IMR-90 (cell line): ENCODE results near the gene SPHK1. TPM values are rescaled to one million over a fixed set of nuclear protein-coding genes. Genes with fewer than 3 reads are reported as not detected.

ENCODE experiments used
- ATAC-seq: fragments of 200-7000 bp; cut with Tn5 transposase; 2 replicates; pipeline ENCODE4 v1.9.1; 2020; ENCODE audit warnings: low read depth, mild to moderate bottlenecking, moderate library complexity
- BruUV-seq: library from RNA; stranded (reverse); fragments of 400-500 nt; replicated peaks from 2 replicates; lab custom pipeline; 2021; lab: Mats Ljungman, UMichigan
- CTCF ChIA-PET: fragments of 300-600 bp; formaldehyde crosslinking; extraction: SDS; loops from one replicate; lab custom pipeline; 2021; ENCODE audit warnings: antibody characterized with exemption; lab: Yijun Ruan, JAX
- POLR2A ChIA-PET: fragments of 300-600 bp; sonication (Branson Sonifier 250); formaldehyde crosslinking; loops from one replicate; lab custom pipeline; 2022; ENCODE audit warnings: antibody characterized with exemption; ENCODE audit not compliant: unreplicated experiment; lab: Charles Lee
- DNase-seq: peaks from one replicate; pipeline ENCODE4 v3.0.0; 2013
- H2AFZ ChIP-seq: replicated peaks from 2 replicates; pipeline ENCODE3; 2013; ENCODE audit warnings: low read length, mild to moderate bottlenecking; ENCODE audit not compliant: poor library complexity
- H2AK5ac ChIP-seq: 2 replicates; pipeline ENCODE4 v1.6.1; 2013; ENCODE audit warnings: low read depth, low read length, inconsistent platforms
- H2AK9ac ChIP-seq: replicated peaks from 2 replicates; pipeline ENCODE3; 2013; ENCODE audit warnings: mild to moderate bottlenecking, low read depth, low read length, moderate library complexity; ENCODE audit not compliant: poor library complexity
- H2BK120ac ChIP-seq: 2 replicates; pipeline ENCODE4 v1.6.1; 2013; ENCODE audit warnings: low read depth, low read length, inconsistent platforms
- H2BK15ac ChIP-seq: 3 replicates; pipeline ENCODE4 v1.6.1; 2013; ENCODE audit warnings: low read depth, low read length, inconsistent platforms
- H2BK20ac ChIP-seq: 2 replicates; pipeline ENCODE4 v1.6.1; 2013; ENCODE audit warnings: low read depth, mild to moderate bottlenecking, inconsistent platforms, low read length, moderate library complexity
- H2BK5ac ChIP-seq: 2 replicates; pipeline ENCODE4 v1.6.1; 2013; ENCODE audit warnings: mild to moderate bottlenecking, low read depth, low read length, inconsistent platforms; ENCODE audit not compliant: poor library complexity, severe bottlenecking
- H3K14ac ChIP-seq: replicated peaks from 2 replicates; pipeline ENCODE4 v1.6.1; 2013; ENCODE audit warnings: low read depth, low read length, inconsistent platforms
- H3K18ac ChIP-seq: 2 replicates; pipeline ENCODE4 v1.6.1; 2013; ENCODE audit warnings: low read depth, low read length, control low read depth
- H3K23ac ChIP-seq: 2 replicates; pipeline ENCODE4 v1.6.1; 2013; ENCODE audit warnings: low read depth, low read length, inconsistent platforms
- H3K27ac ChIP-seq: 2 replicates; pipeline ENCODE4 v1.5.1; 2013; ENCODE audit warnings: mild to moderate bottlenecking, control low read depth, low read length; ENCODE audit not compliant: insufficient read depth
- H3K27me3 ChIP-seq: 2 replicates; pipeline ENCODE4 v1.6.1; 2013; ENCODE audit warnings: low read length; ENCODE audit not compliant: control insufficient read depth, insufficient read depth
- H3K36me3 ChIP-seq: 2 replicates; pipeline ENCODE4 v1.6.1; 2013; ENCODE audit warnings: low read length, mixed read lengths; ENCODE audit not compliant: control insufficient read depth, insufficient read depth
- H3K4ac ChIP-seq: 2 replicates; pipeline ENCODE4 v1.6.1; 2013; ENCODE audit warnings: low read depth, low read length, inconsistent platforms
- H3K4me1 ChIP-seq: 2 replicates; pipeline ENCODE4 v1.6.1; 2013; ENCODE audit warnings: low read length, mixed read lengths; ENCODE audit not compliant: control insufficient read depth, insufficient read depth
- H3K4me2 ChIP-seq: 2 replicates; pipeline ENCODE4 v1.6.1; 2013; ENCODE audit warnings: low read depth, mild to moderate bottlenecking, control low read depth, low read length, moderate library complexity
- H3K4me3 ChIP-seq: 2 replicates; pipeline ENCODE4 v1.5.1; 2013; ENCODE audit warnings: low read depth, mild to moderate bottlenecking, control low read depth, low read length, moderate library complexity; ENCODE audit not compliant: insufficient read depth
- H3K56ac ChIP-seq: 2 replicates; pipeline ENCODE4 v1.6.1; 2013; ENCODE audit warnings: low read length, inconsistent platforms; ENCODE audit not compliant: insufficient read depth; ENCODE audit errors: extremely low read depth
- H3K79me1 ChIP-seq, 2 experiments: 2 replicates each; pipeline ENCODE4 v1.6.1; 2013; ENCODE audit warnings: low read length in 2 of 2, inconsistent platforms in 1 of 2, low read depth in 1 of 2
- H3K9ac ChIP-seq: 2 replicates; pipeline ENCODE4 v1.6.1; 2013; ENCODE audit warnings: low read depth, low read length, control low read depth
- H3K9me1 ChIP-seq: 2 replicates; pipeline ENCODE4 v1.6.1; 2013; ENCODE audit warnings: low read length, inconsistent platforms; ENCODE audit not compliant: insufficient read depth
- H3K9me3 ChIP-seq: 2 replicates; pipeline ENCODE4 v1.6.1; 2013; ENCODE audit warnings: low read length; ENCODE audit not compliant: control insufficient read depth, insufficient read depth
- H4K20me1 ChIP-seq: 2 replicates; pipeline ENCODE4 v1.6.1; 2013; ENCODE audit warnings: low read length, inconsistent platforms; ENCODE audit not compliant: insufficient read depth
- H4K5ac ChIP-seq: 2 replicates; pipeline ENCODE4 v1.6.1; 2013; ENCODE audit warnings: mild to moderate bottlenecking, low read depth, low read length, control low read depth
- H4K8ac ChIP-seq, 2 experiments: 2 replicates each; pipeline ENCODE4 v1.6.1; 2013; ENCODE audit warnings: low read depth in 2 of 2, low read length in 2 of 2, control low read depth in 1 of 2, inconsistent platforms in 1 of 2
- H4K91ac ChIP-seq: 2 replicates; pipeline ENCODE4 v1.6.1; 2013; ENCODE audit warnings: low read depth, low read length, inconsistent platforms; ENCODE audit not compliant: insufficient read depth
- CHD1 ChIP-seq: IDR thresholded peaks from 2 replicates; pipeline ENCODE4 v1.6.1; 2012; ENCODE audit warnings: low read depth, low read length, improper control_type of control experiment
- FOS ChIP-seq: fragments of 150-350 bp; IDR thresholded peaks from 2 replicates; pipeline ENCODE4 v1.6.1; 2016; ENCODE audit warnings: low read depth, low read length
- MAFK ChIP-seq: IDR thresholded peaks from 2 replicates; pipeline ENCODE4 v1.6.1; 2012; ENCODE audit warnings: low read depth, low read length, improper control_type of control experiment
- NFE2L2 ChIP-seq: fragments of 150-350 bp; IDR thresholded peaks from 2 replicates; pipeline ENCODE4 v1.6.1; 2016; ENCODE audit warnings: low read depth, mild to moderate bottlenecking, low read length
- RCOR1 ChIP-seq: IDR thresholded peaks from 2 replicates; pipeline ENCODE4 v1.6.1; 2012; ENCODE audit warnings: mild to moderate bottlenecking, low read length, improper control_type of control experiment; ENCODE audit not compliant: insufficient replicate concordance
- SMC3 ChIP-seq: fragments of 150-350 bp; IDR thresholded peaks from 2 replicates; pipeline ENCODE4 v1.6.1; 2016; ENCODE audit warnings: low read depth, mild to moderate bottlenecking, antibody characterized with exemption, low read length, moderate library complexity
- WGBS, 2 experiments: methylation state at CpG; one replicate each; pipeline versions ENCODE4 v1.1.5 to v1.1.7; 2013; ENCODE audit warnings: missing lambda C conversion rate in 2 of 2; ENCODE audit not compliant: insufficient read length in 1 of 2; ENCODE audit errors: extremely low coverage in 2 of 2; 5-methylcytosine and 5-hydroxymethylcytosine counted together
- dilution Hi-C: fragments of 300-500 bp; cut with HindIII; formaldehyde crosslinking; loops from one replicate; pipeline ENCODE4 v1.14.3; 2018; ENCODE audit warnings: low sequenced_read_pairs; ENCODE audit not compliant: unreplicated experiment
- in situ Hi-C: fragments of 300-500 bp; cut with MboI; formaldehyde crosslinking; loops from 3 replicates; pipeline ENCODE4 v1.14.3; 2019; ENCODE audit warnings: low sequenced_read_pairs, inconsistent platforms, mixed read lengths
- intact Hi-C: fragments of 100-400 bp; cut with micrococcal nuclease; formaldehyde crosslinking; loops from 2 replicates; pipeline ENCODE4 v1.10.0; 2022
- polyA plus RNA-seq, 3 experiments: library from polyadenylated mRNA; depleted of rRNA; stranded (reverse); fragments of >200 nt; gene quantifications; 2 replicates each; pipeline ENCODE4 v1.2.3, GENCODE V29; 2012; ENCODE audit warnings: low replicate concordance in 1 of 3
- total RNA-seq: library from RNA; depleted of rRNA; stranded (reverse); fragments of >200 nt; gene quantifications from 2 replicates; pipeline ENCODE4 v1.2.3, GENCODE V29; 2012

The SPHK1 gene
- total and polyA plus RNA-seq, 2 of the 4 experiments (the other 2 are of a cell fraction) = 44.4 to 82.7 TPM

DNA sequence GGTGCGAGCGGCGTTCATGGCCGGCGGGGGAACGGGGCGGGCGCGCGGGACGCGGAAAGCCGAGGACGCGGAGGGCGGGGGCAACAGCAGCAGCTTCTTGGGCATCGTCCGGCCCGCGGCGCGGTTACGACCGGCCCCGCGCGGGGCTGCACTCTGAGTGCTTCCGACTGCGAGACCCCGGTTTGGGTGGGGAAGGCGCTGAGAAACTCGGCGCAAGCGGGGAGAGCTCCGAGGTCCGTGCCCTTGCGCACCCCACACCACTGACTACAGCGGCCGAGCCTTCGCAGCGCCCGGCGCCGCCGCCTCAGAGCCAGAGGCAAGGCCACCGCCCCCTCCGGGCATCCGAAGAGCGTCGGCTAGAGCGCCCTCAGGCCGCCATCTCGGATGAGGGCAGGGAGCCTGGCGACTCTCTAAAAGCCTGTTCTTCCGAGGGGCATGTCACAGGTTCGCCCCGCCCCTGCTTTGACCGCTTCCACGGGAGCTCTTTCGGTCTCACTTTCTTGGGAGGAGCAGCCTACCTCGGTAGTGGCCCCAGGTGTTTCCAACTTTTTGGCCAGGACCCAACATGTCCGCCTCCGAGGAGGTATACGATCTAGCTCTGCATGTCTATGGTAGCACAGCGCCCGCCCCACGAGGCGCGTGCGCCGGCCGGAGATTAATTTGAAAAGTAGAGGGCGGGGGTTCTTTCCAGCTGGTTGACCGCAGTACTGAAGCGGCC lies 30.7 kb upstream of the SPHK1 start, which contains the start of gene PRPSAP1 (continued):
- TF ChIP-seq RCOR1 (no peak), CHD1 (no peak; the same call in 1 of the 2 replicates), FOS (no peak)

DNA sequence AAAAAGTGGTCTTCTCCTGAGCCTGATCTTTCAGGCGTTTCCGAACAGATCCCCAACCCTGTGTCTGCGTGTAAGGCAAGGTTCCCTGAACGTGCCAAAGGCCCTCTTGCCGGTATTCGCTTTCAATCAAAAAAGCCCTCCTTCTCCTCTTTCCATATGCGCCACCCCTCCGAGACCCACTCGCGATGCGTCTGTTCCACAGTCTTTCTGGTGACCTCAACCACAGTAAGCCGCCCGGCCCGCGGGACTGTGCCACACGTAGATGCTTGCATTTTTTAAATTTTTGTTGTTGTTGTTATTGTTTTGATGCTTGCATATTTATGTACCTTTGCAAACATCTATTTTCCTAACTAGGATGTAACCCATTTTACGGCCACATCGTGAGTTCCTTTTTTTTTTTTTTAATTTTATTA lies 30.1 kb upstream of the SPHK1 start:
- peak overlapping the region; percentile 59; the same call in 1 of the 3 replicates for H2BK15ac ChIP-seq
- H3K79me1 ChIP-seq = peaks cover 4 to 31% of the 10 kb centered on the region in 2 experiments; a peak in 3 of 4 replicates
- peak overlapping the region; percentile 85 for H3K4me3 ChIP-seq
- H2BK120ac ChIP-seq = peak overlapping the region; percentile 17; the same call in 1 of the 2 replicates
- ChIA-PET POLR2A (no interaction called here), CTCF (interaction anchor here (0.6 to 1.5 kb wide), 3 partner anchors 15 to 39 kb away, joined by 3 to 4 read pairs (median 3); no protein-coding TSS in a partner anchor)
- peak overlapping the region; percentile 66 for H3K9ac ChIP-seq
- no peak for ATAC-seq
- no TSS peak for BruUV-seq
- no peaks in the 10 kb centered on the region for H3K9me1 ChIP-seq
- peak overlapping the region; percentile 59 for H3K4ac ChIP-seq
- H3K36me3 ChIP-seq = no peaks in the 10 kb centered on the region
- peak overlapping the region; percentile 61; the same call in 1 of the 2 replicates for H3K23ac ChIP-seq
- H3K27ac ChIP-seq = peak overlapping the region; percentile 60
- no peak overlapping the region for H2AK5ac ChIP-seq
- H4K8ac ChIP-seq = peak overlapping the region; percentile 87 to 93
- H2BK20ac ChIP-seq = no peak overlapping the region
- in situ Hi-C loops (no loop called here), intact Hi-C loops (loop anchor here (1.0 kb wide), 1 partner anchor 31 kb away; no protein-coding TSS in a partner anchor), dilution Hi-C loops (no loop called here)
- no peaks in the 10 kb centered on the region for H3K27me3 ChIP-seq
- H2BK5ac ChIP-seq = peak overlapping the region; percentile 29
- H2AK9ac ChIP-seq = peak overlapping the region; percentile 99
- peaks cover 4% of the 10 kb centered on the region; the same call in 1 of the 2 replicates for H3K4me1 ChIP-seq
- peak overlapping the region; percentile 99 for H2AFZ ChIP-seq
- H3K14ac ChIP-seq = peak overlapping the region; percentile 62
- H3K4me2 ChIP-seq = peak overlapping the region; percentile 94
- TF ChIP-seq MAFK (no peak), SMC3 (no peak), NFE2L2 (no peak)
- no peak overlapping the region; the same call in 1 of the 2 replicates for H4K5ac ChIP-seq
- H4K20me1 ChIP-seq = peaks cover 4% of the 10 kb centered on the region; the same call in 1 of the 2 replicates
- DNase-seq = no peak
- H3K9me3 ChIP-seq = no peaks in the 10 kb centered on the region
- 0% methylated on average over 1 of the region's 18 CpGs; no CpG with 5 or more reads in 1 of the 2 experiments for WGBS, 2 experiments
- peak overlapping the region; percentile 69; the same call in 1 of the 2 replicates for H4K91ac ChIP-seq
- H3K18ac ChIP-seq = 0 out of 2 replicates have a peak overlapping the region, but pooled peaks have one; percentile 8
- H3K56ac ChIP-seq = peak overlapping the region; percentile 40
